IPS-15b (cell line): Measurements from ENCODE around the gene RGS21.
"Not testable (repeated sequence)": the region's sequence is repeated elsewhere in the genome, so short reads cannot be mapped to it uniquely, and the experiment has no call there.

Experiments used
- H3K27me3 ChIP-seq: one replicate; pipeline ENCODE4 v1.6.1; 2013; ENCODE audit warnings: low read length; ENCODE audit not compliant: control insufficient read depth, insufficient read depth
- H3K36me3 ChIP-seq: one replicate; pipeline ENCODE4 v1.6.1; 2013; ENCODE audit warnings: low read length; ENCODE audit not compliant: control insufficient read depth, insufficient read depth
- H3K4me1 ChIP-seq: one replicate; pipeline ENCODE4 v1.6.1; 2013; ENCODE audit warnings: mild to moderate bottlenecking, low read length; ENCODE audit not compliant: control insufficient read depth, insufficient read depth
- H3K4me3 ChIP-seq: one replicate; pipeline ENCODE4 v1.5.1; 2013; ENCODE audit warnings: low read depth, low read length
- H3K9ac ChIP-seq: one replicate; pipeline ENCODE4 v1.6.1; 2013; ENCODE audit warnings: low read depth, mild to moderate bottlenecking, low read length
- H3K9me3 ChIP-seq: one replicate; pipeline ENCODE4 v1.6.1; 2013; ENCODE audit warnings: mild to moderate bottlenecking, low read length; ENCODE audit not compliant: control insufficient read depth, insufficient read depth

RGS21 gene, protein sequence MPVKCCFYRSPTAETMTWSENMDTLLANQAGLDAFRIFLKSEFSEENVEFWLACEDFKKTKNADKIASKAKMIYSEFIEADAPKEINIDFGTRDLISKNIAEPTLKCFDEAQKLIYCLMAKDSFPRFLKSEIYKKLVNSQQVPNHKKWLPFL

DNA sequence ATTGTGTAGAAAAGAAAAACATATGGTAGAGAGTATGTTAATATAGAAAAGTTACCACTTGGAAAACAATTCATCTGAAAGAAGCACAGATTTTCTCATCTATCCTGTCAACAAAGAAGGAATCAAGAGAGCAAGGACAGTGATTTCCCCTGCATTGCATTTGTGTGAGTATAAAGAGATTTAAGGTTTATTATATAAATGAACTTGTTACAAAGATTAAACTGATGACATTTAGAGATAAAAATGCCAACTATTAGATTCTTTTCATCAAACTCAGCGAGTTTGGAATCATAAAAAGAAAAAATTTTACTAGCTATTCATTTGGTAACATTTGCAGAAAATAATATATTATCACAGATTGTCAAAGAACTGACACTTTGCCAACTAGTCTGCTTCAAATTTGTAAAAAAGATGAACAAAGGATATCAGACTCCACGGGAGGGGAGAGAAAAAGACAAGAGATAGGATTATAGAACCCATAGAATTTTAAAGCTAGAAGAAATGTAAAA lies at the start of gene RGS21:
Gene RGS21 (plus strand): TSS at position 51 of the 509 bp plus-strand sequence. CDS start 26,045 bp downstream, outside the sequence.
- Histone ChIP-seq H3K4me3 (no peak within 1 kb of the TSS), H3K27me3 (no peaks in the 10 kb centered on the region), H3K4me1 (no peaks in the 10 kb centered on the region), H3K9ac (no peak within 1 kb of the TSS), H3K9me3 (no peaks in the 10 kb centered on the region), H3K36me3 (no peaks in the 10 kb centered on the region)

DNA sequence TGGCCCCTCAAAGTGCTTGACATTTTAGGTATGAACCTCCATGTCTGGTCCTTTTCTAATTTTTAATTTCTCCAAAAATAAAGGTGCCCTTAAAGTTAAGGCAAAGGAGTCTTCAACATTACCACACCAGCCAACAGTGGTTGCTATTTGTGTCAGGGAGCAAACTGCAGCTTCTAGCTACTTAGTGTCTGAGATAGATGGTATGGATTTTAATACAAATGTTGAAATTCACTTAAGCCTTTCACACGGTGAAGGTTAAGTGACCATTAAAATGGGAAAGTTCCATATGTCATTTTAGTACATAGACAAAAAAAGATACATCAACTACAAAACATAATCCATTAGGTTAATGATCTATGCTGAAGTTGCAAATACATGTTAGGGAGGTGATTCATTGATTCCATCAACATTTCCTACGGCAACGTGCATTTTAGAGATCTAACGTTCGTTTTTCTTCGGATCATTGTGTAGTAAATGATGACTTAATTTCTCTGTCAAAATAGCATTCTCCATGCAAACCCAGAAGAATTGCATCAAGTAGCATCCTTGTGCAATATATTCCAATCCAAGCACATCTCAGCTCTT lies 48.2 kb upstream of the RGS21 start:
- Histone ChIP-seq H3K4me1 (no peaks in the 10 kb centered on the region), H3K27me3 (no peaks in the 10 kb centered on the region), H3K4me3 (no peak overlapping the region), H3K9ac (no peak overlapping the region), H3K36me3 (no peaks in the 10 kb centered on the region), H3K9me3 (no peaks in the 10 kb centered on the region)

DNA sequence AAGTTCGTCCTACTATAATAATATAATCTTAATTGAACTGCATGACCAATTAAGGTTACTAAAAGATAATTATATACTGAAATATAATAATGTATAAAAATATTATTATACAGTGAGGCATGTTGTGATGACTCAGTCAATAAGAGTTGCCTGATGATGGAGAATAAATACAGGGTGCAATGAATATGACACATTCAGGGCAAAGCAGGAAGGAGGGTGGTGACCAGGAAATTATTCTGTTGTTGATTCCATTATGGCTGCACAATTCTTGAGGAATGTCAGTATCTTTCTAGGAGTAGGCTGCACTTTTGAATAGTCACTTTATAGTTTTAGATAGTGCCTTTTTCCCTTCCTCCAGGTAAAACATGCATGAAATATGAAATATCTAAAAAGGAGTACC lies 46.4 kb upstream of the RGS21 start:
- H3K9ac ChIP-seq, result no peak overlapping the region
- H3K4me1 ChIP-seq, result no peaks in the 10 kb centered on the region
- H3K9me3 ChIP-seq, result no peaks in the 10 kb centered on the region
- no peaks in the 10 kb centered on the region for H3K36me3 ChIP-seq
- no peaks in the 10 kb centered on the region for H3K27me3 ChIP-seq
- H3K4me3 ChIP-seq, result no peak overlapping the region

DNA sequence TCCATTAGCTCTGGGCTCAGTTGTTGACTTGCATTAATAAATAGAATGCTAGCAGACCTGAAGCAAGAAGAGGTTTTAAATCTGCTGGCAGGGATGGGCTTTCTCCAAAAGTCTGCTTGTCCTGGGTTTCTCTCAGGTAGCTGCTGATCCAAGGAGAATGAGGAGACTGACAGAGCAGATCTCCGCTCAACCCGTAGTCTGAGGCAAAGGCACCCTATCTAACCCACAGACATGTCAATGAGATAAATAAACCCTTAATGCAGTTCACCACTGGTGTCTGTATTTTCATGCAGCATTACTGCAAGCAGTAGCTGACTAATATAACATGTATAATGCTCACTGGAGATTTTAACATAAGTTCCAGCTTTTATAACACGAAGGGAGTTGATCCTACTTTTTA lies 44.1 kb upstream of the RGS21 start:
- H3K4me3 ChIP-seq, result no peak overlapping the region

DNA sequence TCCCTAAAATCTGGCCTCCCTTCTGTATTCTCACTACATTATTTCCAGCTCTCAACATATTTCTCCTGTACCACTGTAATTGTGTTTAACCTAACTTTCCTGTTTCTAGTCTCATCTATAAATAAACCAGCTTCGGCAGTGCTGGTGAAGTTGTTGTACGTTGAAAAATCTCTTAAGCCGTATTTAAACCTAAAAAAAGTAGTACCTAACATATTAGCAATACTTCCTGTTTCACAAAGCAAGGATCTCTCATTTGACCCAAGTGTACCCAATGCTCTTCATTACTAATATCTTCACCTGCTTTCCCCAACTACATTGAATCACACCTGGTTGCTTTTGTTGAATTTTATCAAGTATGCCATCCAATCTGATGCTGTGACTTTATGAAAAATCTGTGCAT lies 42.2 kb upstream of the RGS21 start:
- no peak overlapping the region for H3K4me3 ChIP-seq
- H3K4me1 ChIP-seq, result no peaks in the 10 kb centered on the region
- no peaks in the 10 kb centered on the region for H3K27me3 ChIP-seq
- H3K36me3 ChIP-seq, result no peaks in the 10 kb centered on the region
- no peak overlapping the region for H3K9ac ChIP-seq
- H3K9me3 ChIP-seq, result no peaks in the 10 kb centered on the region

More for the DNA sequence above, 44.1 kb upstream of the RGS21 start:
- Histone ChIP-seq H3K4me1 (no peaks in the 10 kb centered on the region), H3K9me3 (no peaks in the 10 kb centered on the region), H3K9ac (no peak overlapping the region), H3K36me3 (no peaks in the 10 kb centered on the region), H3K27me3 (no peaks in the 10 kb centered on the region)

DNA sequence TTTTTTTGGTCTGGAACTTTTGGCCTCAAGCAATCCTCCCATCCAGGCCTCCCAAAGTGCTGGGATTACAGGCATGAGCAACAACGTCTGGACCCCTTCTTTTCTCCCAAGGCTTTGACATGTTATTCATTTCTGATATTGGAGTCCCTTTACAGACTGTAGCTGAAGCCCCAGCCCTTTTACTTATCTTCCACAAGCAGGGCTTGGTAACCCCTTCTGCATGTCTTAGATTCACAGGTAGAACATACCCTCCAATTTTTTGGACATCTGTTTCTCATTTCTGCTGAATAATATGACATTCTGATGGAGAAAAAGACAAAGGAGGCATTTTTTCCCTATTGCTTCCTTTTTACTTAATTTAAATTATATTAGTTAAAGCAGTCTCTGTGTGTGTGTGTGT lies 39.2 kb upstream of the RGS21 start:
- Histone ChIP-seq H3K4me3 (no peak overlapping the region), H3K9me3 (no peaks in the 10 kb centered on the region), H3K27me3 (no peaks in the 10 kb centered on the region), H3K9ac (no peak overlapping the region), H3K36me3 (no peaks in the 10 kb centered on the region), H3K4me1 (no peaks in the 10 kb centered on the region)

DNA sequence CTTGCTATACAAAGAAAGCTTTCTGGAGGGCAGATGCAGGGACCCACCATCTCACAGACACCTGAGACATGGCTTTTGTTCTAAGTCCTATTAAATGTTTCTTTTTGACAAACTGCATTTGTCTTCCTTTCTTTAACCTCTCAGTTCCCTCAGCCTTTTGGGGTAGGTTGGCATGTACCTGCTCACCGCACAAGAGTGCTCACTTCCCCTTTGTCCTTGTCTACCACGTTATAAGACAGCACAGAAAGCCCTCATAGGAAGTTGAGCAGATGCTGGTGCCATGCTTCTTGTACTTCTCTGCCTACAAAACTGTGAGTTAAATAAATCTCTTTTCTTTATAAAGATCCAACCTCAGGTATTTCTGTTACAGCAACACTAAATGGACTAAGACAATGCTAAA lies 31.9 kb upstream of the RGS21 start:
- Histone ChIP-seq H3K9ac (no peak overlapping the region), H3K9me3 (no peaks in the 10 kb centered on the region), H3K4me1 (peaks cover 3% of the 10 kb centered on the region)

DNA sequence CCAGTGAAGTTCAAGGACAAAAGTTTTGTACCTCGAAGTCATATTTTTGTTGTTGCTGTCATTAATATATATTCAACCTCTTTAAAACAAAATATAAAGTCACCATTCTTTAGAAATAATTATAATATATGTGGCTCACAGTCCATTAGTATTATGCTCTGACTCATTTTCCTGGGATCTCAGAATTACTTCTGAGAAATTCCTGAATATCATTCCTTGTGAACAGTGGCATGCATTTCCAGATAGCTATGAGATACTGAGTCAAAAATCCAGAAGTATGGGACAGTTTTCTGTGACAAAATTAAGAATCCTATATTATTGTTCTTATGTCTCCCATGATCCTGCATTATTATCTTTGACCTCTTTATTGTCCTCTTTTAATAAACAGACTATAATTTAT lies 13.8 kb upstream of the RGS21 start:
- Histone ChIP-seq H3K27me3 (no peaks in the 10 kb centered on the region), H3K9me3 (peaks cover 3% of the 10 kb centered on the region)

More for the DNA sequence above, 31.9 kb upstream of the RGS21 start:
- H3K27me3 ChIP-seq, result no peaks in the 10 kb centered on the region
- H3K4me3 ChIP-seq, result no peak overlapping the region
- no peaks in the 10 kb centered on the region for H3K36me3 ChIP-seq

DNA sequence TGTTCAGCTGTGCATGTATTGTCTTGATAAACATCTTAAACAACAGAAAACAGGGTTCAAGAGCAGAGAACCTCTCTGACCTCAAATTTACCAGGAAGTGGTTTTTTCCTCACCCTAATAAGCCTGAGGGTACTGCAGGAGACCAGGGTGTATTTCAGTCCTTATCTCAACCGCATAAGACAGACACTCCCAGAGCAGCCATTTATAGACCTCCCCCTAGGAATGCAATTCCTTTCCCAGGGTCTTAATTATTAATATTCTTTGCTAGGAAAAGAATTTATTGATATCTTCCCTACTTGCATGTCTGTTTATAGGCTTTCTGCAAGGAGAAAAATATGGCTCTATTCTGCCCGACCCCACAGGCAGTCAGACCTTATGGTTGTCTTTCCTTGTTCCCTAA lies 8.5 kb upstream of the RGS21 start:
- H3K36me3 ChIP-seq, H3K4me3 ChIP-seq, H3K4me1 ChIP-seq, H3K27me3 ChIP-seq, H3K9ac ChIP-seq, H3K9me3 ChIP-seq: not testable (repeated sequence)

More for the DNA sequence above, 13.8 kb upstream of the RGS21 start:
- Histone ChIP-seq H3K4me3 (no peak overlapping the region), H3K9ac (no peak overlapping the region), H3K4me1 (no peaks in the 10 kb centered on the region), H3K36me3 (no peaks in the 10 kb centered on the region)

DNA sequence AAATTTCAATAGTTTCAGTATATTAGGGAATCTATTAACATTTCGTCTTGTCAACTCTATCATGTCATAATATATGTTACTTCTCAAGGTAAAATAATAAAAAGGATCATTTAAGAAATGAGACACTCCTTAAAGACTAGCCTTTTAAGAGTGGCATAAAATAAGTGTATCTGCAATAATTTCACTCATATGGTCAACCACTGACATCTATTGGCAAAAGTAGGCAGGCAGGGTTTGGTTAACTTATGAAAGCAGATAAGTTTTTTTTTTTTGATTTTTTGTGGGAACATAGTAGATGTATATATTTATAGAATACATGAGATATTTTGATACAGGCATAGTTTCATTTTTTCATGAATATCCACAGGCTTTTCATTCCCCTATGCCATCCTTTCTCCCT lies 5.5 kb upstream of the RGS21 start:
- H3K9ac ChIP-seq, result no peak overlapping the region
- H3K4me3 ChIP-seq, result no peak overlapping the region
- no peaks in the 10 kb centered on the region for H3K36me3 ChIP-seq
- H3K9me3 ChIP-seq, result peaks cover 3% of the 10 kb centered on the region
- no peaks in the 10 kb centered on the region for H3K27me3 ChIP-seq
- no peaks in the 10 kb centered on the region for H3K4me1 ChIP-seq

DNA sequence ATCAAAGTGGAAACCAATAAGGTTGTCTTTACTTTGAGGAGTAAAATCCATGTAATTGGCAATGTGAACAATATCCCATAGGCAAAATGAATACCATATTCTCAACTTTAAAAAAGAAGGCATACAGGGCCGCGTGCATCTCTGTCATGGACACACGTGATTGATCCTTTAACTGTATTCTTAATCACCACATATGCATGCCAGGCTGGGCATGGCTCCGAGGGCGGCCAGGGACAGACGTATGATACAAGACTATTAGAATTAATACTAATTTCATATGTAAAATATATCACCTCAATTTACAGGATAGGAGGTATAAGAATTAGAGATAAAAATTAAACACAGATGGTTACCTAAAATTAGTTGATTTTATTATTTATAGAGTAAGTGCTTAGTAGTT lies 11.2 kb downstream of the RGS21 start:
- Histone ChIP-seq H3K9me3 (no peaks in the 10 kb centered on the region), H3K36me3 (no peaks in the 10 kb centered on the region), H3K4me3 (no peak overlapping the region), H3K4me1 (no peaks in the 10 kb centered on the region), H3K27me3 (no peaks in the 10 kb centered on the region), H3K9ac (no peak overlapping the region)

DNA sequence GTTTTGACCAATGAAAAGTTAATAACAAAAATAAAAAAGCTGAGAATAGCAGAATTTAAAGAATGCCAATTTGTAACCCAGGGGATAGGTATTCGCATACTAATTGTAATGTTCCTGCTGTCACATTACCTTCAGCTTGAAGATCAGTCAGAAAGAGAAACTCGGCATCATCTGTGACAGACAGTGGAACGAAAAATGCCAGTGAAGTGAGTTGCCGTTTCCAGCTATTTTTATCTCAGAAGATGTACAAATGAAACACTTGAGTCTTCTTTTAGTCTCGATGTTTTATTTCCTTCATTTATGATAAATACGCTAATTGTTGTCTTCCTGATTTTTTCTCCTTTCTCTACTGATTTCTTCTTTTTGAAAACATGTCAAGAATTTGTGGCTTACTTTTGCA lies 26.1 kb downstream of the RGS21 start:
- Histone ChIP-seq H3K9ac (no peak overlapping the region), H3K27me3 (no peaks in the 10 kb centered on the region), H3K36me3 (no peaks in the 10 kb centered on the region), H3K4me1 (no peaks in the 10 kb centered on the region), H3K9me3 (no peaks in the 10 kb centered on the region), H3K4me3 (no peak overlapping the region)
